Pancreas (tissue), 10 donors: Measurements from ENCODE around the gene KPNA6. TPM values are rescaled to one million over a fixed set of nuclear protein-coding genes. Genes with fewer than 3 reads are reported as not detected.

Experiments used
- ATAC-seq, 4 donors: fragments of 200-7000 bp; cut with Tn5 transposase; one replicate each; pipeline versions ENCODE4 v1.8.0 to v1.9.1; 2020; ENCODE audit warnings: mild to moderate bottlenecking in 4 of 4, moderate library complexity in 4 of 4
- DNase-seq, 6 donors: peaks; one replicate each; pipeline ENCODE4 v3.0.0-alpha.2; 2020
- FAIRE-seq: peaks from 2 replicates; lab custom pipeline; 2012; peaks lifted over from hg19 to GRCh38; lab: Jason Lieb, UNC
- H3K27ac ChIP-seq, 4 donors: fragments of 200-600 bp; sonication (generic); 1 replicate in 3 of 4; 2 replicates in 1 of 4; pipeline versions ENCODE4 v1.5.0 to v1.8.0; 2020
- H3K27me3 ChIP-seq, 4 donors: fragments of 200-600 bp; one replicate each; pipeline ENCODE4 v1.8.0; 2021
- H3K36me3 ChIP-seq, 3 donors: fragments of 200-600 bp; sonication (generic) in 1 of 3; one replicate each; pipeline versions ENCODE4 v1.5.0 to v1.8.0; 2020 to 2021
- H3K4me1 ChIP-seq, 3 donors: fragments of 200-600 bp; one replicate each; pipeline ENCODE4 v1.8.0; 2021
- H3K4me3 ChIP-seq, 4 donors: fragments of 200-600 bp; sonication (generic) in 2 of 4; one replicate each; pipeline versions ENCODE4 v1.5.0 to v1.8.0; 2020 to 2021
- H3K9me3 ChIP-seq, 4 donors: fragments of 200-600 bp; one replicate each; pipeline ENCODE4 v1.8.0; 2021
- WGBS, 2 donors: extraction: QIAGEN DNeasy Blood & Tissue Kit; methylation state at CpG; one replicate each; pipeline ENCODE4 v1.1.7; 2013; 5-methylcytosine and 5-hydroxymethylcytosine counted together
- intact Hi-C, 3 donors: fragments of 100-400 bp; cut with DNase I; formaldehyde crosslinking; loops; one replicate each; pipeline versions ENCODE4 v1.11.1 to v1.14.2; 2022
- polyA plus RNA-seq, 2 donors: library from polyadenylated mRNA; stranded (reverse); fragments of 200-250 nt; gene quantifications; one replicate each; pipeline ENCODE4 v1.2.3, GENCODE V29; 2013
- total RNA-seq, 6 donors: library from RNA; stranded (reverse); fragmentation: NEBNext Ultra II Directional in 4 of 6; extraction: Animal tissue kit (Norgen Biotek cat#: 25700) in 4 of 6; gene quantifications; one replicate each; pipeline versions ENCODE4 v1.2.1 to v1.2.4, GENCODE V29; 2021 to 2023
- TF ChIP-seq, protein P1 (sequence below), 4 donors: fragments of 200-600 bp; sonication (generic) in 3 of 4; IDR thresholded peaks; one replicate each; pipeline versions ENCODE4 v1.5.0 to v1.8.0; 2021; ENCODE audit warnings: antibody characterized with exemption in 4 of 4
- donor health status: healthy with polysubstance abuse.
- donor health status: DM: no; HTN: no; CAD: no; lungs with moderate emphysema.
- donor health status: DM: no; HTN: no; CAD: no.
- donor health status: control.
- donor health status: control.
- donor health status: Bipolar disorder and iron deficiency.
- donor health status: DM: yes; HTN: yes; CAD: no.
- donor health status: DM: no; HTN: no; CAD: no.
- donor health status: DM: no; HTN: no; CAD: no.
- donor health status: DM: yes; HTN: yes; CAD: no.

KPNA6 gene
- total and polyA plus RNA-seq, 8 donors = 4.9 to 36.2 (median 24.0) TPM

DNA sequence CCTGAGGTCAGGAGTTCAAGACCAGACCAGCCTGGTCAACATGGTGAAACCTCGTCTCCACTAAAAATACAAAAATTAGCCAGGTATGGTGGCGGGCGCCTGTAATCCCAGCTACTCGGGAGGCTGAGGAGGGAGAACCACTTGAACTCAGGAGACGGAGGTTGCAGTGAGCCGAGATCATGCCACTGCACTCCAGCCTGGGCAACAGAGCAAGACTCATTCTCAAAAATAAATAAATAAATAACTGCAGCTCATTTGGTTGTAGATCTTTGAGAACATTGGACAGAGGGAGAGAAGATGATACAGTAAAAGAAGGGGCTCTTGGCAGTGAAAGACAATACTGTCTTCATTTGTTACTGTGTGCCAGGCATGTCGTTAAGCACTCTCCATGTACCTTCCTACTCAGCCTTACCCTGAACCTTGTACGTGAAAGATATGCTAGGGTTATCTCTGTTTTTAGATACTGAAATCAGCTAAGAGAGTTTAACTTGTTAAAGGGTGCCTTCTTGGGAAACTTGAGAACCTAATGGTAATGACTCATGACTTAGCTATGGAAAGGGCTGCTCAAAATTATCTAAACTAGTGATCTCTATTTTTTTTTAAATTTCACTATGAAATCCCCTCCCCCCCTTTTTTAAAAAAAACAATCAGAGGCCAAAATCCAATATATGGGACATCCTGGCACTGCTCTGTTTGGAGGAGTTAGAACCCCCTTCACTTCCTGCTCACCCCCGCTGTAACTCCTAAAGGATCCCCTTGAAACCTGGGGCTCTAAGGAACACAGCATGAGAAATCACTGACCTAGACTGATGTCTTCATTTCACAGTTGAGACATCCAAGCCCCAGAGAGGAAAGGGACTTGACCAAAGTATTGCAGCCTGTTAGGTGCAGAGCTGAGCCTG lies 6.8 kb upstream of the KPNA6 start:
- Histone ChIP-seq H3K27ac (no peak overlapping the region), H3K4me3 (no peak overlapping the region), H3K4me1 (no peaks in the 10 kb centered on the region), H3K27me3 (no peaks in the 10 kb centered on the region), H3K36me3 (no peaks in the 10 kb centered on the region), H3K9me3 (no peaks in the 10 kb centered on the region)
- FAIRE-seq (no peak), ATAC-seq (peak in 1 of 4 donors; percentile 21), DNase-seq (no peak)
- intact Hi-C loops = no loop called here
- WGBS, 2 donors = 80 to 83% methylated on average over 9 of the region's 9 CpGs
- TF ChIP-seq, protein P1, sequence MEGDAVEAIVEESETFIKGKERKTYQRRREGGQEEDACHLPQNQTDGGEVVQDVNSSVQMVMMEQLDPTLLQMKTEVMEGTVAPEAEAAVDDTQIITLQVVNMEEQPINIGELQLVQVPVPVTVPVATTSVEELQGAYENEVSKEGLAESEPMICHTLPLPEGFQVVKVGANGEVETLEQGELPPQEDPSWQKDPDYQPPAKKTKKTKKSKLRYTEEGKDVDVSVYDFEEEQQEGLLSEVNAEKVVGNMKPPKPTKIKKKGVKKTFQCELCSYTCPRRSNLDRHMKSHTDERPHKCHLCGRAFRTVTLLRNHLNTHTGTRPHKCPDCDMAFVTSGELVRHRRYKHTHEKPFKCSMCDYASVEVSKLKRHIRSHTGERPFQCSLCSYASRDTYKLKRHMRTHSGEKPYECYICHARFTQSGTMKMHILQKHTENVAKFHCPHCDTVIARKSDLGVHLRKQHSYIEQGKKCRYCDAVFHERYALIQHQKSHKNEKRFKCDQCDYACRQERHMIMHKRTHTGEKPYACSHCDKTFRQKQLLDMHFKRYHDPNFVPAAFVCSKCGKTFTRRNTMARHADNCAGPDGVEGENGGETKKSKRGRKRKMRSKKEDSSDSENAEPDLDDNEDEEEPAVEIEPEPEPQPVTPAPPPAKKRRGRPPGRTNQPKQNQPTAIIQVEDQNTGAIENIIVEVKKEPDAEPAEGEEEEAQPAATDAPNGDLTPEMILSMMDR (IDR thresholded peaks at IDR 0.05) = no peak

DNA sequence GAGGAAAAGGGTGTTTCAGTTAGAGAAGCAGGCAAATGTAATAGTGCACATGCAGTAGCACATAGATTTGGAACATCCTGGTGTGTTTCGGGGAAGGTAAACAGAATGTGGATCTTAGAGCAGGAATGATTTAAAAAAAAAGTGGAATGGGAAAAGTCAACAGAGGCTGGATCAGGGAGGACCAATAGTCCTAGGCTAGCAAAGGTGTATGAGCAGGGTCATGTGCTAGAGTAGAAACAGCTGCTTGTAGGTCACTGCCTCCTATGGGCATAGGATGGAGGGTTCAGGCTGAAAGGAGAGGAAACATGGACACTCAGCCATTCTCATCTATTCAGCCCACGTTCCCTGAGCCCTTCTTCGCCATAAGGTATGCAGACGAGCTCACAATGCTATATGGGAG lies 3.7 kb upstream of the KPNA6 start:
- intact Hi-C loops = no loop called here
- WGBS, 2 donors = 57 to 58% methylated on average over 4 of the region's 4 CpGs
- FAIRE-seq (no peak), ATAC-seq (no peak), DNase-seq (no peak)
- no peaks in the 10 kb centered on the region for H3K27me3 ChIP-seq
- no peaks in the 10 kb centered on the region for H3K4me1 ChIP-seq
- no peak overlapping the region for H3K4me3 ChIP-seq
- TF ChIP-seq, protein P1 (IDR thresholded peaks at IDR 0.05) = no peak
- no peaks in the 10 kb centered on the region for H3K36me3 ChIP-seq
- H3K27ac ChIP-seq = no peak overlapping the region
- no peaks in the 10 kb centered on the region for H3K9me3 ChIP-seq

DNA sequence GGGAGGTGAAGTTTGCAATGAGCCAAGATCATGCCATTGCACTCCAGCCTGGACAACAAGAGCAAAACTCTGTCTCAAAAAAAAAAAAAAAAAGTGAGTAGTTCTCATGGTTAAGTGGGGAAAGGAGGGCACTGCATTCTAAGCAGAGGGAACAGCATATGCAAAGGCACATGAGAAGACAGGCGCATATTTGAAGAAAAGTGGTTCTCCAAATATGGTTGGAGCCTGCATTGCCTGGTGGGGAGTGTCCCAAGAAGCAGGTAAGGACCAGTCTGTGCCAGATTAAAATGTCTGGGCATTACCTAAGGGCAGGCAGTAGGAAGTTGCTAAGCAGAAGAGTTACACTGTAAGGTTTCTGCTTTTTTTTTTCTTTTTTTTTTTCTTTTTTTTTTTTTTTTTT lies 2.5 kb upstream of the KPNA6 start:
- Histone ChIP-seq H3K36me3 (no peaks in the 10 kb centered on the region), H3K9me3 (no peaks in the 10 kb centered on the region), H3K27ac (no peak overlapping the region), H3K27me3 (no peaks in the 10 kb centered on the region), H3K4me3 (no peak overlapping the region), H3K4me1 (peaks cover 5 to 7% (median 6%) of the 10 kb centered on the region in 3 donors)
- FAIRE-seq (no peak), DNase-seq (no peak), ATAC-seq (no peak)
- TF ChIP-seq, protein P1 (IDR thresholded peaks at IDR 0.05) = no peak
- intact Hi-C loops = no loop called here
- 86 to 95% methylated on average over 1 of the region's 1 CpG for WGBS, 2 donors

DNA sequence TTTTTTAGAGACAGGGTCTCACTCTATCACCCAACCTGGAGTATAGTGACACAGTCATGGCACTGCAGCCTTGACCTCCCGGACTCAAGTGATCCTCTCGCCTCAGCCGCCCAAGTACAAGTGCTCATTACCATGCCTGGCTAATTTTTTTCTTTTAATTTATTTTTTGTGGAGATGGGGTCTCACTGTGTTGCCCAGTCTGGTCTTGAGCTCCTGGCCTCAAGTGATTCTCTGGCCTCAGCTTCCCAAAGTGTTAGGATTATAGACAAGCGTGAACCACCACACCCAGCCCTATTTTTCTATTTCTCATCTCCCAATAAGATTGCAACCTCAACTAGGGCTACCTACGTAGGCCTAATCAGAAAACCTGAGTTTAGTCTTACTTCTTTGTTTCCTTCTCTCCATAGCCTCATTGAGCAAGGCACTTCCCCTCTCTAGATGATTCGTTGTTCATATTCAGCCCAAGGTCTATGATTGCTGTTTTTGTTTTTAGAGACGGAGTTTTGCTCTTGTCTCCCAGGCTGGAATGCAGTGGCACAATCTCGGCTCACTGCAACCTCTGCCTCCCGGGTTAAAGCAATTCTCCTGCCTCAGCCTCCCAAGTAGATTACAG lies 1.1 kb upstream of the KPNA6 start:
- FAIRE-seq (no peak), DNase-seq (no peak), ATAC-seq (no peak)
- H3K27me3 ChIP-seq = no peaks in the 10 kb centered on the region
- peaks cover 6 to 20% (median 14%) of the 10 kb centered on the region in 3 donors for H3K4me1 ChIP-seq
- no peak overlapping the region for H3K27ac ChIP-seq
- 85 to 90% methylated on average over 9 of the region's 9 CpGs for WGBS, 2 donors
- TF ChIP-seq, protein P1 (IDR thresholded peaks at IDR 0.05) = no peak
- H3K9me3 ChIP-seq = no peaks in the 10 kb centered on the region
- intact Hi-C loops = no loop called here
- no peak overlapping the region for H3K4me3 ChIP-seq
- H3K36me3 ChIP-seq = no peaks in the 10 kb centered on the region
